ENCODE measurements around the gene DIS3L2. TPM values are rescaled to one million over a fixed set of nuclear protein-coding genes. Genes with fewer than 3 reads are reported as not detected.
"Not testable (repeated sequence)": the region's sequence is repeated elsewhere in the genome, so short reads cannot be mapped to it uniquely, and the experiment has no call there.

The DIS3L2 gene
- total RNA-seq, 1 donor from 2014 or later: 30.2 TPM

- H3K36me3 Mint-ChIP-seq (ENCODE audit: low read depth); H3K4me3 Mint-ChIP-seq (ENCODE audit: low read depth); intact Hi-C loops (cut with micrococcal nuclease); H3K27ac Mint-ChIP-seq; H3K27me3 Mint-ChIP-seq (ENCODE audit: low read depth); H3K9me3 Mint-ChIP-seq; DNase-seq (ENCODE audit: low spot score): not testable (repeated sequence)
- H3K4me1 Mint-ChIP-seq (ENCODE audit: low read depth): peaks cover 14% of the 10 kb centered on the region
Observed at GRCh38 chr2:232364806-232365594, 403.5 kb downstream of the DIS3L2 start.

GRCh38 chr2:232365621-232366321 lies 404.3 kb downstream of the DIS3L2 start:
- DNase-seq (ENCODE audit: low spot score): no peak
- intact Hi-C loops (cut with micrococcal nuclease): no loop called here
- Mint-ChIP-seq H3K4me1 (ENCODE audit: low read depth) (peaks cover 14% of the 10 kb centered on the region), H3K9me3 (no peaks in the 10 kb centered on the region), H3K27ac (no peak overlapping the region), H3K27me3 (ENCODE audit: low read depth) (no peaks in the 10 kb centered on the region), H3K36me3 (ENCODE audit: low read depth) (no peaks in the 10 kb centered on the region), H3K4me3 (ENCODE audit: low read depth) (no peak overlapping the region)

- H3K27me3 Mint-ChIP-seq (ENCODE audit: low read depth); H3K27ac Mint-ChIP-seq; H3K4me3 Mint-ChIP-seq (ENCODE audit: low read depth); H3K36me3 Mint-ChIP-seq (ENCODE audit: low read depth); DNase-seq (ENCODE audit: low spot score); intact Hi-C loops (cut with micrococcal nuclease); H3K9me3 Mint-ChIP-seq: not testable (repeated sequence)
- peaks cover 14% of the 10 kb centered on the region for H3K4me1 Mint-ChIP-seq (ENCODE audit: low read depth)
Observed at GRCh38 chr2:232366461-232366860, 404.9 kb downstream of the DIS3L2 start.

GRCh38 chr2:232367016-232367415 lies 405.5 kb downstream of the DIS3L2 start:
- no peaks in the 10 kb centered on the region for H3K27me3 Mint-ChIP-seq (ENCODE audit: low read depth)
- intact Hi-C loops (cut with micrococcal nuclease): no loop called here
- H3K4me3 Mint-ChIP-seq (ENCODE audit: low read depth): no peak overlapping the region
- no peak overlapping the region for H3K27ac Mint-ChIP-seq
- H3K36me3 Mint-ChIP-seq (ENCODE audit: low read depth): no peaks in the 10 kb centered on the region
- DNase-seq (ENCODE audit: low spot score): no peak
- H3K4me1 Mint-ChIP-seq (ENCODE audit: low read depth): peaks cover 14% of the 10 kb centered on the region
- H3K9me3 Mint-ChIP-seq: no peaks in the 10 kb centered on the region

- Mint-ChIP-seq H3K9me3 (no peaks in the 10 kb centered on the region), H3K36me3 (ENCODE audit: low read depth) (no peaks in the 10 kb centered on the region), H3K4me3 (ENCODE audit: low read depth) (no peak overlapping the region), H3K27ac (no peak overlapping the region), H3K4me1 (ENCODE audit: low read depth) (peaks cover 12% of the 10 kb centered on the region), H3K27me3 (ENCODE audit: low read depth) (no peaks in the 10 kb centered on the region)
- no peak for DNase-seq (ENCODE audit: low spot score)
- intact Hi-C loops (cut with micrococcal nuclease): no loop called here
Observed at GRCh38 chr2:232367591-232368233, 406.2 kb downstream of the DIS3L2 start.

- Mint-ChIP-seq H3K27ac (no peak overlapping the region), H3K27me3 (ENCODE audit: low read depth) (no peaks in the 10 kb centered on the region), H3K4me1 (ENCODE audit: low read depth) (peaks cover 12% of the 10 kb centered on the region), H3K36me3 (ENCODE audit: low read depth) (no peaks in the 10 kb centered on the region), H3K9me3 (no peaks in the 10 kb centered on the region), H3K4me3 (ENCODE audit: low read depth) (no peak overlapping the region)
- intact Hi-C loops (cut with micrococcal nuclease): no loop called here
- no peak for DNase-seq (ENCODE audit: low spot score)
Observed at GRCh38 chr2:232368311-232368731, 406.8 kb downstream of the DIS3L2 start.

GRCh38 chr2:232369126-232369951 lies 407.8 kb downstream of the DIS3L2 start:
- Mint-ChIP-seq H3K27ac (no peak overlapping the region), H3K4me1 (ENCODE audit: low read depth) (peaks cover 4% of the 10 kb centered on the region), H3K9me3 (no peaks in the 10 kb centered on the region), H3K4me3 (ENCODE audit: low read depth) (no peak overlapping the region), H3K36me3 (ENCODE audit: low read depth) (no peaks in the 10 kb centered on the region), H3K27me3 (ENCODE audit: low read depth) (no peaks in the 10 kb centered on the region)
- DNase-seq (ENCODE audit: low spot score): no peak
- intact Hi-C loops (cut with micrococcal nuclease): no loop called here

GRCh38 chr2:232370007-232370406 lies 408.5 kb downstream of the DIS3L2 start:
- not testable (repeated sequence) for H3K27ac Mint-ChIP-seq

GRCh38 chr2:232372231-232373208 lies 411.0 kb downstream of the DIS3L2 start:
- Mint-ChIP-seq H3K4me3 (ENCODE audit: low read depth) (no peak overlapping the region), H3K27me3 (ENCODE audit: low read depth) (no peaks in the 10 kb centered on the region), H3K4me1 (ENCODE audit: low read depth) (no peaks in the 10 kb centered on the region), H3K36me3 (ENCODE audit: low read depth) (no peaks in the 10 kb centered on the region), H3K9me3 (no peaks in the 10 kb centered on the region), H3K27ac (no peak overlapping the region)
- intact Hi-C loops (cut with micrococcal nuclease): no loop called here
- no peak for DNase-seq (ENCODE audit: low spot score)

More at GRCh38 chr2:232370007-232370406, 408.5 kb downstream of the DIS3L2 start:
- DNase-seq (ENCODE audit: low spot score); H3K4me1 Mint-ChIP-seq (ENCODE audit: low read depth); H3K27me3 Mint-ChIP-seq (ENCODE audit: low read depth); H3K36me3 Mint-ChIP-seq (ENCODE audit: low read depth); intact Hi-C loops (cut with micrococcal nuclease); H3K9me3 Mint-ChIP-seq; H3K4me3 Mint-ChIP-seq (ENCODE audit: low read depth): not testable (repeated sequence)

GRCh38 chr2:232374356-232374755 lies 412.8 kb downstream of the DIS3L2 start:
- H3K27me3 Mint-ChIP-seq (ENCODE audit: low read depth): no peaks in the 10 kb centered on the region
- no peak overlapping the region for H3K27ac Mint-ChIP-seq
- no peaks in the 10 kb centered on the region for H3K4me1 Mint-ChIP-seq (ENCODE audit: low read depth)
- intact Hi-C loops (cut with micrococcal nuclease): no loop called here
- H3K9me3 Mint-ChIP-seq: no peaks in the 10 kb centered on the region
- no peak for DNase-seq (ENCODE audit: low spot score)
- no peaks in the 10 kb centered on the region for H3K36me3 Mint-ChIP-seq (ENCODE audit: low read depth)
- no peak overlapping the region for H3K4me3 Mint-ChIP-seq (ENCODE audit: low read depth)

GRCh38 chr2:232375164-232375563 lies 413.7 kb downstream of the DIS3L2 start:
- H3K36me3 Mint-ChIP-seq (ENCODE audit: low read depth): no peaks in the 10 kb centered on the region
- no peak for DNase-seq (ENCODE audit: low spot score)
- no peak overlapping the region for H3K27ac Mint-ChIP-seq
- H3K4me1 Mint-ChIP-seq (ENCODE audit: low read depth): no peaks in the 10 kb centered on the region
- H3K4me3 Mint-ChIP-seq (ENCODE audit: low read depth): no peak overlapping the region
- intact Hi-C loops (cut with micrococcal nuclease): no loop called here
- no peaks in the 10 kb centered on the region for H3K27me3 Mint-ChIP-seq (ENCODE audit: low read depth)
- no peaks in the 10 kb centered on the region for H3K9me3 Mint-ChIP-seq

Measured in activated T-helper 2 cell treated with anti-CD3 and anti-CD28 coated beads, Interferon-gamma antibody, Interleukin-2, Interleukin-4, amounts not matched to agents 10 μg/mL and 5 μg/mL and 100 μg/mL, durations not matched to agents 14 hours and 24 hours and 36 hours (primary cell).